Panc1 (cell line): ENCODE results near the gene TMEM184A. TPM values are rescaled to one million over a fixed set of nuclear protein-coding genes. Genes with fewer than 3 reads are reported as not detected.

Experiments
- ATAC-seq: fragments of 200-7000 bp; cut with Tn5 transposase; 2 replicates; pipeline ENCODE4 v1.9.1; 2020; ENCODE audit warnings: mild to moderate bottlenecking, moderate library complexity
- BruUV-seq: library from RNA; stranded (reverse); fragments of 400-500 nt; replicated peaks from 2 replicates; lab custom pipeline; 2021; lab: Mats Ljungman, UMichigan
- CTCF ChIA-PET: fragments of 300-600 bp; sonication (Branson Sonifier 250); formaldehyde crosslinking; loops from one replicate; lab custom pipeline; 2022; ENCODE audit warnings: antibody characterized with exemption; lab: Charles Lee
- POLR2A ChIA-PET: fragments of 300-600 bp; sonication (Branson Sonifier 250); formaldehyde crosslinking; loops from one replicate; lab custom pipeline; 2022; ENCODE audit warnings: antibody characterized with exemption; lab: Charles Lee
- DNase-seq: peaks from one replicate; pipeline ENCODE4 v3.0.0-alpha.2; 2010; ENCODE audit warnings: low read depth, low spot score
- H3K27ac ChIP-seq: 2 replicates; pipeline ENCODE4 v1.5.1; 2011; ENCODE audit warnings: mild to moderate bottlenecking, low read length, inconsistent platforms
- H3K27me3 ChIP-seq: fragments of 200-500 bp; sonication (Bioruptor generic); 2 replicates; pipeline ENCODE4 v1.6.0; 2014; ENCODE audit warnings: low read length, inconsistent platforms; ENCODE audit not compliant: control insufficient read depth, insufficient read depth
- H3K36me3 ChIP-seq: fragments of 200-500 bp; sonication (Bioruptor generic); 2 replicates; pipeline ENCODE4 v1.5.1; 2014; ENCODE audit warnings: inconsistent platforms, mild to moderate bottlenecking, low read length, moderate library complexity; ENCODE audit not compliant: control insufficient read depth, insufficient read depth
- H3K4me1 ChIP-seq: 2 replicates; pipeline ENCODE4 v1.5.1; 2011; ENCODE audit warnings: inconsistent platforms, mild to moderate bottlenecking, low read length, moderate library complexity; ENCODE audit not compliant: control insufficient read depth, insufficient read depth
- H3K4me3 ChIP-seq, 2 experiments: 2 replicates each; pipeline ENCODE4 v1.5.1; 2011 to 2012; ENCODE audit warnings: low read depth in 2 of 2, low read length in 2 of 2, mild to moderate bottlenecking in 2 of 2, inconsistent platforms in 1 of 2, moderate library complexity in 1 of 2
- H3K9me3 ChIP-seq: fragments of 200-500 bp; sonication (Bioruptor generic); 2 replicates; pipeline ENCODE4 v1.5.1; 2014; ENCODE audit warnings: low read depth, mild to moderate bottlenecking, inconsistent platforms, low read length, moderate library complexity; ENCODE audit not compliant: control insufficient read depth, insufficient read depth
- CTCF ChIP-seq: fragments of 450-650 bp; IDR thresholded peaks from 2 replicates; pipeline ENCODE4 v1.5.1; 2017; ENCODE audit warnings: mild to moderate bottlenecking
- POLR2AphosphoS5 ChIP-seq: IDR thresholded peaks from 2 replicates; pipeline ENCODE4 v1.6.1; 2012; ENCODE audit warnings: mild to moderate bottlenecking, low read depth, low read length, moderate library complexity
- REST ChIP-seq, 2 experiments: IDR thresholded peaks; 2 replicates each; pipeline ENCODE4 v1.6.1; 2011 to 2012; ENCODE audit warnings: low read depth in 2 of 2, control low read depth in 1 of 2, low read length in 1 of 2, mild to moderate bottlenecking in 1 of 2, moderate library complexity in 1 of 2; ENCODE audit not compliant: insufficient read depth in 1 of 2
- SIN3A ChIP-seq: IDR thresholded peaks from 2 replicates; pipeline ENCODE4 v1.6.1; 2012; ENCODE audit warnings: low read depth, mild to moderate bottlenecking, low read length, moderate library complexity, borderline replicate concordance; ENCODE audit not compliant: insufficient read depth
- TCF7L2 ChIP-seq: IDR thresholded peaks from 2 replicates; pipeline ENCODE4 v1.6.1; 2011; ENCODE audit warnings: mild to moderate bottlenecking, low read depth, low read length, inconsistent platforms
- in situ Hi-C: cut with HindIII; loops from 2 replicates; pipeline ENCODE4 v1.10.0; 2016; ENCODE audit warnings: low sequenced_read_pairs, low pct_unique_long_range_greater_than_20kb
- intact Hi-C: fragments of 100-400 bp; cut with micrococcal nuclease; formaldehyde crosslinking; loops from one replicate; pipeline ENCODE4 v1.10.0; 2022; ENCODE audit not compliant: unreplicated experiment
- total RNA-seq: library from RNA; stranded (reverse); gene quantifications from one replicate; pipeline ENCODE4 v1.2.1, GENCODE V29; 2021; ENCODE audit not compliant: unreplicated experiment

Gene TMEM184A
- total RNA-seq, 1 experiment from 2014 or later, result 9.2 TPM

GRCh38 chr7:1603346-1604225 lies 47.6 kb upstream of the TMEM184A start:
- ATAC-seq (peak; percentile 13; the same call in 1 of the 2 replicates), DNase-seq (no peak)
- Histone ChIP-seq H3K4me3 (no peak overlapping the region), H3K36me3 (no peaks in the 10 kb centered on the region), H3K27me3 (no peaks in the 10 kb centered on the region), H3K9me3 (no peaks in the 10 kb centered on the region), H3K4me1 (no peaks in the 10 kb centered on the region), H3K27ac (no peak overlapping the region)
- CTCF ChIA-PET, result no interaction called here
- TF ChIP-seq POLR2AphosphoS5, result no peak
- TF ChIP-seq TCF7L2, result no peak; the same call in 1 of the 2 replicates
- TF ChIP-seq CTCF, result no peak
- no peak for TF ChIP-seq REST (IDR thresholded peaks at IDR 0.05; ENCODE audit: insufficient read depth in 1 of 2, low read depth in 2 of 2, low read length in 1 of 2)
- TF ChIP-seq SIN3A, result no peak
- intact Hi-C loops (no loop called here), in situ Hi-C loops (no loop called here)
- POLR2A ChIA-PET, result no interaction called here
- BruUV-seq, result no TSS peak

GRCh38 chr7:1602386-1602785 lies 46.4 kb upstream of the TMEM184A start:
- H3K36me3 ChIP-seq, result no peaks in the 10 kb centered on the region
- no peaks in the 10 kb centered on the region for H3K27me3 ChIP-seq
- H3K4me3 ChIP-seq, result no peak overlapping the region
- intact Hi-C loops, result no loop called here
- ChIA-PET CTCF (no interaction called here), POLR2A (no interaction called here)
- in situ Hi-C loops, result no loop called here
- no TSS peak for BruUV-seq
- H3K4me1 ChIP-seq, result no peaks in the 10 kb centered on the region
- H3K9me3 ChIP-seq, result no peaks in the 10 kb centered on the region
- H3K27ac ChIP-seq, result no peak overlapping the region
- no peak for DNase-seq
- no peak for TF ChIP-seq SIN3A
- no peak for TF ChIP-seq CTCF
- no peak for TF ChIP-seq POLR2AphosphoS5
- TF ChIP-seq TCF7L2, result no peak
- ATAC-seq, result no peak
